GM18498 (cell line): ENCODE results near the gene CMTM6.
"Not testable (repeated sequence)": the region's sequence is repeated elsewhere in the genome, so short reads cannot be mapped to it uniquely, and the experiment has no call there.

Source experiments
- ATAC-seq: cut with Tn5 transposase; IDR thresholded peaks from one replicate; pipeline ENCODE4 v1.9.1; 2021; ENCODE audit warnings: mild to moderate bottlenecking, moderate library complexity; ENCODE audit not compliant: unreplicated experiment

The CMTM6 gene

GRCh38 chr3:32500231-32500630 lies 2.4 kb downstream of the CMTM6 start:
- no peak for ATAC-seq

GRCh38 chr3:32499585-32499984 lies 3.1 kb downstream of the CMTM6 start:
- no peak for ATAC-seq

- no peak for ATAC-seq
Measured at GRCh38 chr3:32498992-32499391, 3.7 kb downstream of the CMTM6 start.

- ATAC-seq, result no peak
Measured at GRCh38 chr3:32498252-32498651, 4.4 kb downstream of the CMTM6 start.

GRCh38 chr3:32495609-32496008 lies 7.0 kb downstream of the CMTM6 start:
- ATAC-seq, result no peak

GRCh38 chr3:32495085-32495484 lies 7.6 kb downstream of the CMTM6 start:
- ATAC-seq, result no peak

- ATAC-seq, result peak; percentile 66
Measured at GRCh38 chr3:32493437-32494414, 8.9 kb downstream of the CMTM6 start.

GRCh38 chr3:32492684-32493436 lies 9.8 kb downstream of the CMTM6 start:
- ATAC-seq, result no peak

GRCh38 chr3:32488474-32489008 lies 14.1 kb downstream of the CMTM6 start:
- ATAC-seq, result no peak

GRCh38 chr3:32487781-32488473 lies 14.7 kb downstream of the CMTM6 start:
- ATAC-seq, result no peak

GRCh38 chr3:32484436-32484835 lies 18.2 kb downstream of the CMTM6 start:
- no peak for ATAC-seq

- ATAC-seq, result no peak
Measured at GRCh38 chr3:32483772-32484171, 18.9 kb downstream of the CMTM6 start.

- no peak for ATAC-seq
Measured at GRCh38 chr3:32482693-32483092, 20.0 kb downstream of the CMTM6 start.

- ATAC-seq, result no peak
Measured at GRCh38 chr3:32481791-32482631, 20.6 kb downstream of the CMTM6 start.

- no peak for ATAC-seq
Measured at GRCh38 chr3:32480604-32481003, 22.0 kb downstream of the CMTM6 start.

GRCh38 chr3:32474201-32474600 lies 28.5 kb downstream of the CMTM6 start:
- ATAC-seq, result no peak

- not testable (repeated sequence) for ATAC-seq
Measured at GRCh38 chr3:32472151-32472550, 30.5 kb downstream of the CMTM6 start.

GRCh38 chr3:32471246-32471645 lies 31.4 kb downstream of the CMTM6 start:
- ATAC-seq, result no peak

- ATAC-seq, result no peak
Measured at GRCh38 chr3:32470362-32470761, 32.3 kb downstream of the CMTM6 start.
